Neural cell (in vitro differentiated cells): ENCODE results near the gene MACROH2A2. TPM values are rescaled to one million over a fixed set of nuclear protein-coding genes. Genes with fewer than 3 reads are reported as not detected.

Experiments used
- H2AFZ ChIP-seq: fragments of 200-600, 300-800 bp; sonication (generic), shearing (Covaris generic); 2 replicates; pipeline ENCODE4 v1.6.0; 2014; ENCODE audit warnings: low read depth, mild to moderate bottlenecking, antibody characterized with exemption, low read length, moderate library complexity
- H3F3A ChIP-seq: fragments of 200-600 bp; shearing (Covaris generic); 2 replicates; pipeline ENCODE4 v1.6.1; 2016; ENCODE audit warnings: mild to moderate bottlenecking, moderate library complexity, mixed read lengths, antibody characterized with exemption, low read length; ENCODE audit not compliant: insufficient read depth, poor library complexity, severe bottlenecking
- H3K27ac ChIP-seq: fragments of 200-600, 300-800 bp; sonication (generic), shearing (Covaris generic); 2 replicates; pipeline ENCODE4 v1.5.1; 2014; ENCODE audit warnings: mild to moderate bottlenecking, low read length, moderate library complexity
- H3K27me3 ChIP-seq: fragments of 300-800, 200-600 bp; sonication (generic), shearing (Covaris generic); 2 replicates; pipeline ENCODE4 v1.6.0; 2014; ENCODE audit warnings: mild to moderate bottlenecking, low read depth, low read length, moderate library complexity; ENCODE audit not compliant: insufficient read depth
- H3K36me3 ChIP-seq: fragments of 300-800, 200-600 bp; sonication (generic), shearing (Covaris generic); 2 replicates; pipeline ENCODE4 v1.5.1; 2014; ENCODE audit warnings: mild to moderate bottlenecking, antibody characterized with exemption, low read length, moderate library complexity; ENCODE audit not compliant: insufficient read depth
- H3K4me2 ChIP-seq: fragments of 300-800, 200-600 bp; sonication (generic), shearing (Covaris generic); 2 replicates; pipeline ENCODE4 v1.6.0; 2014; ENCODE audit warnings: mild to moderate bottlenecking, low read length
- H3K4me3 ChIP-seq: fragments of 300-800, 200-600 bp; sonication (generic), shearing (Covaris generic); 2 replicates; pipeline ENCODE4 v1.5.1; 2014; ENCODE audit warnings: mild to moderate bottlenecking, low read length, moderate library complexity
- H3K79me2 ChIP-seq: fragments of 200-600 bp; shearing (Covaris generic); replicated peaks from 2 replicates; pipeline ENCODE4 v1.6.0; 2014; ENCODE audit warnings: mild to moderate bottlenecking, low read length, moderate library complexity; ENCODE audit not compliant: insufficient read depth
- H3K9ac ChIP-seq: fragments of 300-800, 200-600 bp; sonication (generic), shearing (Covaris generic); 2 replicates; pipeline ENCODE4 v1.6.1; 2016; ENCODE audit warnings: mild to moderate bottlenecking, low read length, mixed read lengths
- H3K9me2 ChIP-seq: fragments of 200-600 bp; shearing (Covaris generic); 2 replicates; pipeline ENCODE4 v1.6.1; 2016; ENCODE audit warnings: mild to moderate bottlenecking, low read length, mixed read lengths; ENCODE audit not compliant: insufficient read depth
- H3K9me3 ChIP-seq: fragments of 200-600, 300-800 bp; sonication (generic), shearing (Covaris generic); 2 replicates; pipeline ENCODE4 v1.6.1; 2016; ENCODE audit warnings: mild to moderate bottlenecking, mixed run types, low read length, moderate library complexity, mixed read lengths
- H4K20me1 ChIP-seq: fragments of 200-600 bp; shearing (Covaris generic); 2 replicates; pipeline ENCODE4 v1.6.1; 2016; ENCODE audit warnings: mild to moderate bottlenecking, mixed run types; ENCODE audit not compliant: insufficient read depth
- EP300 ChIP-seq: fragments of 450-650 bp; conservative IDR thresholded peaks from 2 replicates; pipeline ENCODE4 v1.6.1; 2014; ENCODE audit warnings: antibody characterized with exemption, mild to moderate bottlenecking, moderate library complexity; ENCODE audit not compliant: poor library complexity, severe bottlenecking
- EZH2 ChIP-seq: fragments of 200-600, 300-800 bp; shearing (Covaris generic), sonication (generic); IDR thresholded peaks from 2 replicates; pipeline ENCODE4 v1.6.1; 2014; ENCODE audit warnings: antibody characterized with exemption, low read length, borderline replicate concordance, mild to moderate bottlenecking; ENCODE audit not compliant: insufficient read depth, poor library complexity, severe bottlenecking
- MXI1 ChIP-seq: fragments of 450-650 bp; conservative IDR thresholded peaks from 2 replicates; pipeline ENCODE4 v1.6.1; 2014; ENCODE audit warnings: antibody characterized with exemption, mild to moderate bottlenecking; ENCODE audit not compliant: poor library complexity, severe bottlenecking
- POLR2AphosphoS5 ChIP-seq: IDR thresholded peaks from 2 replicates; pipeline ENCODE4 v1.6.1; 2012
- RAD21 ChIP-seq: fragments of 450-650 bp; conservative IDR thresholded peaks from 2 replicates; pipeline ENCODE4 v1.6.1; 2014; ENCODE audit warnings: antibody characterized with exemption, mild to moderate bottlenecking, moderate library complexity
- REST ChIP-seq: IDR thresholded peaks from 2 replicates; pipeline ENCODE4 v1.6.1; 2012; ENCODE audit warnings: borderline replicate concordance
- SMC3 ChIP-seq: fragments of 450-650 bp; conservative IDR thresholded peaks from 2 replicates; pipeline ENCODE4 v1.6.1; 2014; ENCODE audit warnings: antibody characterized with exemption, mild to moderate bottlenecking, moderate library complexity; ENCODE audit not compliant: poor library complexity
- TAF1 ChIP-seq: IDR thresholded peaks from 2 replicates; pipeline ENCODE4 v1.6.1; 2012; ENCODE audit warnings: low read depth
- polyA plus RNA-seq: library from polyadenylated mRNA; depleted of rRNA; stranded (reverse); fragments of >200 nt; gene quantifications from 2 replicates; pipeline ENCODE4 v1.2.3, GENCODE V29; 2014
- TF ChIP-seq, protein P1 (sequence below): fragments of 450-650 bp; IDR thresholded peaks from 2 replicates; pipeline ENCODE4 v1.5.1; 2014; ENCODE audit warnings: antibody characterized with exemption, mild to moderate bottlenecking, moderate library complexity; ENCODE audit not compliant: poor library complexity, severe bottlenecking

The MACROH2A2 gene
- polyA plus RNA-seq, 1 donor from 2014 or later, result 173 TPM

DNA sequence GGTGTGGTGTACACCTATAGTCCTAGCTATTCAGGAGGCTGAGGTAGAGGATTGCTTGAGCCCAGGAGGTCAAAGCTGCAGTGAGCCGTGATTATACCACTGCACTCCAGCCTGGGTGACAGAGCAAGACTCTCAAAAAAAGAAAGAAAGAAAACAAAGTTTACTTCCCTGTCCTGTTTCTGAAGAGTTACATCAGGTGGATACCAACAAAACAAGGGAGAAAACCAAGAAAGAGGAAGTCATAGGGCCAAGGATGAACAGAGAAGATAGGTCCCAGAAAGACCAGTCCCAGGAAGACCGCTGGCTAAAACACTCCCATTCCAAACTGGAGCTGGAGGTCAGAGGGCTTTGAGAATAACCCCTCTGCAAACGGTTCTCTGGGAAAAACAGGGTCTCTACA, 13.5 kb downstream of the MACROH2A2 start:
- H3K36me3 ChIP-seq, result peaks cover 10% of the 10 kb centered on the region
- H3K79me2 ChIP-seq, result peaks cover 71% of the 10 kb centered on the region
- no peak overlapping the region for H3K4me3 ChIP-seq
- H3K27me3 ChIP-seq, result no peaks in the 10 kb centered on the region
- H3K4me2 ChIP-seq, result no peak overlapping the region
- no peaks in the 10 kb centered on the region for H3K9me3 ChIP-seq
- no peaks in the 10 kb centered on the region for H3K9me2 ChIP-seq
- TF ChIP-seq TAF1, result no peak
- no peak for TF ChIP-seq SMC3
- no peak for TF ChIP-seq POLR2AphosphoS5
- no peak for TF ChIP-seq EP300
- TF ChIP-seq EZH2, result no peak
- no peak for TF ChIP-seq REST
- H2AFZ ChIP-seq, result no peak overlapping the region
- H4K20me1 ChIP-seq, result no peaks in the 10 kb centered on the region
- H3K27ac ChIP-seq, result no peak overlapping the region
- H3F3A ChIP-seq, result no peaks in the 10 kb centered on the region
- no peak overlapping the region for H3K9ac ChIP-seq

DNA sequence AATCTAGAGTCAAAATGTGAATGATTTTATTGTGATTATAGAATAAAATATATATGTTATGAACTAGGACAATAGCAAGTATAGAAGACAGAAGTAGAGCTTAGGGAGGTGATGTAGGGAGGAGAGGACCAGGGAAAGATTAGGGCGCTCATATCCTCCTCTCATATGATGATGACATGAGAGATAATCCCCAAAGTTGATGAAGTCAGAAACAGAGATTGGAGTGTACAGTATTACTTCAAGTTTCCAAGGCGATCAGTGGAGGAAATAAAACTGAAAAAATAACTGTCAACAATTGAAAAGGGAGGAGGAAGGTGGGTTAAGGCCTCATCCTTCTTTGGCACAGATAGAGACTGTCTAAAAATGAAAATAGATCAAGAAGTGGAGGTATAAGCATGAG, 14.9 kb downstream of the MACROH2A2 start:
- Histone ChIP-seq H3K4me3 (no peak overlapping the region), H3F3A (no peaks in the 10 kb centered on the region), H3K27ac (no peak overlapping the region), H4K20me1 (no peaks in the 10 kb centered on the region), H3K9me3 (no peaks in the 10 kb centered on the region), H3K4me2 (no peak overlapping the region), H3K79me2 (peaks cover 59% of the 10 kb centered on the region), H2AFZ (no peak overlapping the region), H3K27me3 (no peaks in the 10 kb centered on the region), H3K9me2 (no peaks in the 10 kb centered on the region), H3K9ac (no peak overlapping the region), H3K36me3 (peaks cover 10% of the 10 kb centered on the region)
- TF ChIP-seq EZH2, result no peak
- TF ChIP-seq MXI1, result no peak
- TF ChIP-seq SMC3, result no peak
- TF ChIP-seq TAF1, result no peak
- no peak for TF ChIP-seq EP300

- Histone ChIP-seq H3K36me3 (peaks cover 10% of the 10 kb centered on the region), H2AFZ (no peak overlapping the region), H4K20me1 (no peaks in the 10 kb centered on the region), H3F3A (no peaks in the 10 kb centered on the region), H3K4me2 (no peak overlapping the region), H3K27me3 (no peaks in the 10 kb centered on the region), H3K79me2 (peaks cover 45% of the 10 kb centered on the region), H3K9me2 (no peaks in the 10 kb centered on the region), H3K4me3 (no peak overlapping the region), H3K9ac (no peak overlapping the region), H3K9me3 (no peaks in the 10 kb centered on the region), H3K27ac (no peak overlapping the region)
- no peak for TF ChIP-seq POLR2AphosphoS5
- TF ChIP-seq SMC3, result no peak
- TF ChIP-seq RAD21, result no peak
- TF ChIP-seq TAF1, result no peak
- TF ChIP-seq EP300, result no peak
- no peak for TF ChIP-seq EZH2
- TF ChIP-seq, protein P1, sequence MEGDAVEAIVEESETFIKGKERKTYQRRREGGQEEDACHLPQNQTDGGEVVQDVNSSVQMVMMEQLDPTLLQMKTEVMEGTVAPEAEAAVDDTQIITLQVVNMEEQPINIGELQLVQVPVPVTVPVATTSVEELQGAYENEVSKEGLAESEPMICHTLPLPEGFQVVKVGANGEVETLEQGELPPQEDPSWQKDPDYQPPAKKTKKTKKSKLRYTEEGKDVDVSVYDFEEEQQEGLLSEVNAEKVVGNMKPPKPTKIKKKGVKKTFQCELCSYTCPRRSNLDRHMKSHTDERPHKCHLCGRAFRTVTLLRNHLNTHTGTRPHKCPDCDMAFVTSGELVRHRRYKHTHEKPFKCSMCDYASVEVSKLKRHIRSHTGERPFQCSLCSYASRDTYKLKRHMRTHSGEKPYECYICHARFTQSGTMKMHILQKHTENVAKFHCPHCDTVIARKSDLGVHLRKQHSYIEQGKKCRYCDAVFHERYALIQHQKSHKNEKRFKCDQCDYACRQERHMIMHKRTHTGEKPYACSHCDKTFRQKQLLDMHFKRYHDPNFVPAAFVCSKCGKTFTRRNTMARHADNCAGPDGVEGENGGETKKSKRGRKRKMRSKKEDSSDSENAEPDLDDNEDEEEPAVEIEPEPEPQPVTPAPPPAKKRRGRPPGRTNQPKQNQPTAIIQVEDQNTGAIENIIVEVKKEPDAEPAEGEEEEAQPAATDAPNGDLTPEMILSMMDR, result no peak
Measured at GRCh38 chr10:70068925-70069324, 16.3 kb downstream of the MACROH2A2 start.
